Activated CD4-positive, alpha-beta T cell treated with anti-CD3 and anti-CD28 coated beads, Interleukin-2, Interleukin-4, amounts not matched to agents 100 ng/mL and 50 ng/mL, durations not matched to agents 16 hours and 8 hours (primary cell): ENCODE results near the gene PDZK1.
"Not testable (repeated sequence)": the region's sequence is repeated elsewhere in the genome, so short reads cannot be mapped to it uniquely, and the experiment has no call there.

Experiments
- DNase-seq: peaks from one replicate; pipeline ENCODE4 v3.0.0-alpha.2; 2020; ENCODE audit warnings: low spot score

The PDZK1 gene

DNA sequence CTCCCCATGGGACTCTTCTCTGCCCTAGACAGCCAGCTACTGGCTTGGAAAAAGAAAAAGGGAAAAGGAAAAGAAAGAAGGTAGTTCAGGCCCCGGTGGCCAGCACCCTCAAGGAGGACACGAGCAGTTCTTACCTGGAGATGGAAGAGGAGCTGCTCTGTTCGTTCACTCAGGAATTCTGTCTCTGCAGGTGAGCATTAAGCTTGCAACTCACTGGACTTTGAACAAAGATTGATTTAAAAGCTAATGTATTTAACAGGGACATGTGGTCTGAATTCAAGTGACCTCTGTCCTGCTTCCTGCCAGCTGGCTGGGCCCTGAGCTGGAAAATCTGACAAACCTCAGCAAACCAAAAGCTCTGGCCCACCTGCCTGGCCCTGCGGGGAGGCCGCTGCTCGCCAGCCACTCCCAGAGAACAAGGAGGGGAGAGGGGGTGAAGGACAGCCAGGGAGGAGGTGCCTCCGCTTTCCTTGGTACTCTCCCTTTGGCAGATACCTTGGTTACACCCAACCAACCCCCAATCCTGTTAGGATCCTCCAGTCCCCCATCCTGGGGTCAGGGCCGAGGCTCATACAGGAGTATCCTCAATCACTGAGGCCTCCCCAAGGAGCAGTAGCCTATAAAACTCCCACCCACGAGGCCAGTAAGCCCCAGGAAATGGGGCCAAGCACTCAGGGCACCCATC, at the start of gene PDZK1:
Gene PDZK1, minus strand, starts transcription at position 186 of the 685 bp plus-strand sequence. CDS start 19,347 bp downstream, outside the sequence.
- DNase-seq = no peak

DNA sequence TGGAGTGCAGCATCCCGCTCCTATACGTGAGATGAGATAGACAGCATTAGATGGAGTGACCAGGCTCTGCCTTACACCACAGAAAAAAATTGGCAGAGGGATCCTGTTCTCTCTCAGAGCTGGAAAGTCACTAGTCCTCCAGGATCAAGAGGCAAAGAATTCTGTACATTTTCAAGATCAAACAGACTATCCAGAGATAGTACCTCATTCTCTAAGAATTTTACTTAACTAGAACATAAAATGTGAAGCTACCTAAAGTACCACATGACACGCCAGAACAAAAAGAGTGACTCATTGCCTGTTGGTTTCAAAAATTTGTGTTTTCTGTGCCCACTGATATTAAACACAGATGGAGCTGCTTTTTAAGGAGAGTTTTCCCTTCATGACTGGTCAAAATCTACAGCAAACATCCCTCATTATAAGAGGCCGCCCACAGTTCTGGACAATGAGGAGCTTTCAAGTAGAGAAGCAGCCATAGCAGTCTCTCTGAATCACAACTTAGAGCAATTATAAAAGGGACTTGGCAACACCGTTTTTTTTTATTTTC, 44.4 kb upstream of the PDZK1 start:
- DNase-seq = no peak

DNA sequence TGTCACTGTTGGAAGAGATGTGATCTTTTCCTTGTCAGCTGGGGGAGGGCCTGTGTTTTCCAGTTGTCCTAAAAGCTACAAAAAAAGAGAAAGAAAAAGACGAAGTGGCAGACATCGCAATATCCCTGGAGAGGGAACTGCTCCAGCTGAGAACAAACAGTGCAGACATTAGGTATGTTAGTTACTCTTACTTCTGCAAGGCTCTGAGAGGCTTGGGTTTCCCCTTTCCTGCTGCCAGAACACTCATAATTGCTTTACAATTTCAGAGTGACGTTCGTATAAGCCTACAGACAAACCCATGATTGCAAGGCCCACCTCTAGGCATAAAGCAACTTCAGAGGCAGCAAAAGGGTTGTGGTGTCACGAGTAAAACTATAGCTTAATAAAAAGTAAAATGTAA, 43.3 kb upstream of the PDZK1 start:
- DNase-seq = no peak

DNA sequence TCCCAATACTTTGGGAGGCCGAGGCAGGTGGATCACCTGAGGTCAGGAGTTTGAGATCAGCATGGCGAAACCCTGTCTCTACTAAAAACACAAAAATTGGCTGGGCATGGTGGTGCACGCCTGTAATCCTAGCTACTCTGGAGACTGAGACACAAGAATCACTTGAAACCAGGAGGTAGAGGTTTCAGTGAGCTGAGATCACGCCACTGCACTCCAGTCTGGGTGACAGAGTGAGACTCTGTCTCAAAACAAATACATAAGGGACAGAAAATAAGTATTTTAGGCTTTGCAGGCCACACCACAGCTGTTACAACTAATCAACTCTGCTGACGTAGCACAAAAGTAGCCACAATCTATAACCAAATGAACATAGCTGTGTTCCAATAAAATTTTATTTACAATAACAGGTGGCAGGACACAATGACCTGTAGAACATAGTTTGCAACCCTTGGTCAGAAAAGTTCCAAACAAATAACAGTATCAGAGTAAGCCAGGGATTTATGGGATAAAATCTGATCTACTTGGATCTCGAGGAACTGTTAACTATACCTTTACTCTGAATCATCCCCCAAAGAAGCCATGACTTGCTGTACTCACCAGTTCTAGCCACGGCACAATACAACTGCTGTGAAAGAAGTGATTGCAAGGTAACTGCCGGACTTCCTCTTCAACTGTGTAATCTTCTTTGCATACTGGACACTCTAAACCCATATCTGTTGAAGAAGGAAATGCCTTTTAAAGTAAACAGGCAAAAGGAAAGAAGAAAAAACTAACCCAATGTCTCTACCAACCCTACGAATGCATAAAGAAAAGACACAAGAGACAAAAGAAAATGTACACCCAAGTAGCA, 40.5 kb upstream of the PDZK1 start:
- no peak for DNase-seq

DNA sequence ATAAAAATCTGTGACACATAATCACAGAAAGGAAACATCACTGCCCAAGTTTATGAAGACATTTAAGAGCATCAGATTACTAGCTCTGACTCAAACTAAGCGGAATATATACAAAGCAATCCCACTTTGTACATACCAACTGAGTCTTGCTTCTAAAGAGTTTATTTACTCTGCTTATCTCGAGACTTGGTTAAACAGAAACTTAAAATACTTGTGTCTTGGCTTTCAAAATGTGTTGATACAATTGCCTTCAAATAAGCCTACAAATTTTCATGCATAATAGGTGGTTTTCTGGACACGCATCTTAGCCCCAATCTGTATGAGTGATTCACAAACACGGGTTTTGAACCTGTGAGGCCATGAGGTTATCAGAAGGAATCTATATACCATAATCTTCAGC, 33.1 kb upstream of the PDZK1 start:
- no peak for DNase-seq

DNA sequence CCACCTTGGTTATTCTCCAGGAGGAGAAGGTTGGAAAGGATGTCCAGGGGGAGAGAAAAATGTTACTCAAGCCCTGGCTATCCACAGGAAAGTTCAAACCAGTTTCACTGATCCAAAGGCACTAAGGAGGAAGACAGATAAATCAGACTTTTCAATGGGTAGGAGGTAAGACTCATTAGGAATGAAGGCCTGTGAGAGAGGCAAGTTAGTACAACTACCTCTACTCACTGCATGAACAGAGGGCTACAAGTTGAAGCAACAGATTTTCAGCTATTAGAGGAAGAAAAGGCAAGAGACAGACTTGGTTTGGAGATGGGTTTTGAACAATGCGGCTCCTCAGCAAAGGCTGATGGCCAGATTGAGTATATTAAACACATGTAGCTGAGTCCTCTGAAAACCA, 29.0 kb upstream of the PDZK1 start:
- DNase-seq = no peak

DNA sequence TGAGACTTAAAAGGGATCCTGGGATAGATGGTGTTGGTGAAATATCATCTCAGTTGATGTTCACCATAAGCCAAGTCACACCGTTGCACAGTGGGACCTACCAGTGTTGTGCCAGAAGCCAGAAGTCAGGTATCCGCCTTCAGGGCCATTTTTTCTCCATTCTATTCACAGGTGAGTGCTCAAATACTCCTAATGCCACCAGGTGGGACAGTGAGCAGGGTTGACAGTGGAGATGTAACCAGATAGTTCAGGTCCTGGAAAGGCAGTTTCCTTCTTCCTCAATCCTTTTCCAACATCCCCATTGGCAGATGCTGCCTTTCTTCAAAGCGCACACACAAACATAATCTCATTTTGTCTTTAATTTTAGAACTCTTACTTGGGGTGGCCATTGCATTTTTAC, 23.7 kb upstream of the PDZK1 start:
- no peak for DNase-seq

DNA sequence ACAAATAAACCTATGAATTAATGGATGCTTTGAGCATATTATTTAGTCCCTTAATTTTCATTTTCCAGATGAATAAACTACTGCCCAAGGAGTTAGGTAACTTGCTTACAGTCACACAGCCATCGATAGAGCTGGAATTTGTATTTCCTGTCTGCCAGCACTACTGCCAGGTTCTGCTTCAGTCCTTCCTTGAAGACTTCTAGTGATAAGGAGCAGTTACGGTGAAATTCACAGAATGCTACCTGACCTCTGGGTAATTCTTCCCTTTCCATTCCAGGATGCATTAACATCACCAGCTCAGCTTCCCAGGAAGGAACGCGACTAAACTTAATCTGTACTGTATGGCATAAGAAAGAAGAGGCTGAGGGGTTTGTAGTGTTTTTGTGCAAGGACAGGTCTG, 23.3 kb upstream of the PDZK1 start:
- no peak for DNase-seq

DNA sequence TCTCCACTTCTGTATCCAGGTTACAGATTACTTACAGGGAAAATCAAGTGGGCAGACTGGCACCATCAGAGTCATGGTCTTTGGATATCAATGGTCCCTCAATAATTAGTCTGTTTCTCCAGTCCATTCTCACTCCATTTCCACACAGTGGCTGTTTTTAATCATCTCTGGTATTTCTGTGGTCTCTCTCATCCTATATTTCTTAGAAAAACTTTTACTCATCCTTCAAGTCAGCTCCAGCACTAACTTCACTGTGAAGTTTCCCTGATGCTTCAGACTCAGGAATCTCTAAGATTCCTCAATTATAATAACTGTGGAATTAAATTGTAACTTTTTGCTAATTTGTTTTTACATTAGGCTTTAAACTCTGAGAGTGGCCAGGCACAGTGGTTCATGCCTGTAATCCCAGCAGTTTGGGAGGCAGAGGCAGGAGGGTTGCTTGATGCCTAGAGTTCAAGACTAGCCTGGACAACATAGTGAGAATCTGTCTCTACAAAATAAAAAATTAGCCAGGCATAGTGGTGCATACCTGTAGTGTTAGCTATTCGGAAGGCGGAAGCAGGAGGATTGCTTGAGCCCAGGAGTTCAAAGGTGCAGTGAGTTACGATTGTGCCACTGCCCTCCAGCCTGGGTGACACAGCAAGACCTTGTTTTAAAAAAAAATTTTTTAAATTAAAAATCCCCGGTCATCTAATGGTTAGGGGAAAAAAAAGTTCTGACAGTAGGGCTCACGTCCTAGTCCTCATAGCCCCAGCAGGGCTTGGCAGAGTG, 22.7 kb upstream of the PDZK1 start:
- no peak for DNase-seq

DNA sequence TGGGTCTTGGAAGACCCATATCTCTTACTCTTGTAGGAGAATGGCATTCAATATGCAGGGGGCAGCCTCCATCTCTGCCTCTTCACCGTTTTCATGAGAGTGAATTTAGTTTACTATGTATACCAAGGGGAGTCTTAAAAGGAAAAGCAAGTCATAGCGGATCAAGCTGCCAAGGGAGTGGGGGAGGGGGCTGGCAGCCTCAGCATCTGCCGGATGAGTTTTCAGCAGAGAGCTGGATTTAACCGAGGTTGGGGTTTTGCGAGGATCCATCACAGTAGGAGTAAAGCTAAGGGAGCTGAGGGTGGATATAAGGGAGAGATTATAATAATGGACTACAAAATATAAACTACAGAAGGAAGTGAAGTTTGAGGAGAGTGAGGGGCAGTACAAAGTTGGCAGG, 22.0 kb upstream of the PDZK1 start:
- DNase-seq = no peak

DNA sequence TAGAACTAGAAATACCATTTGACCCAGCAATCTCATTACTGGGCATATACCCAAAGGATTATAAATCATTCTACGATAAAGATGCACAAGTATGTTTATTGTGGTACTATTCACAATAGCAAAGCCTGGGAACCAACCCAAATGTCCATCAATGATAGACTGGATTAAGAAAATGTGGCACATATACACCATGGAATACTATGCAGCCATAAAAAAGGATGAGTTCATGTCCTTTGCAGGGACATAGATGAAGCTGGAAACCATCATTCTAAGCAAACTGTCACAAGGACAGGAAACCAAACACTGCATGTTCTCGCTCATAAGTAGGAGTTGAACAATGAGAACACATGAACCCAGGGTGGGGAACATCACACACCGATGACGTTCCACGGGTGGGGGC, 19.0 kb upstream of the PDZK1 start:
- not testable (repeated sequence) for DNase-seq

DNA sequence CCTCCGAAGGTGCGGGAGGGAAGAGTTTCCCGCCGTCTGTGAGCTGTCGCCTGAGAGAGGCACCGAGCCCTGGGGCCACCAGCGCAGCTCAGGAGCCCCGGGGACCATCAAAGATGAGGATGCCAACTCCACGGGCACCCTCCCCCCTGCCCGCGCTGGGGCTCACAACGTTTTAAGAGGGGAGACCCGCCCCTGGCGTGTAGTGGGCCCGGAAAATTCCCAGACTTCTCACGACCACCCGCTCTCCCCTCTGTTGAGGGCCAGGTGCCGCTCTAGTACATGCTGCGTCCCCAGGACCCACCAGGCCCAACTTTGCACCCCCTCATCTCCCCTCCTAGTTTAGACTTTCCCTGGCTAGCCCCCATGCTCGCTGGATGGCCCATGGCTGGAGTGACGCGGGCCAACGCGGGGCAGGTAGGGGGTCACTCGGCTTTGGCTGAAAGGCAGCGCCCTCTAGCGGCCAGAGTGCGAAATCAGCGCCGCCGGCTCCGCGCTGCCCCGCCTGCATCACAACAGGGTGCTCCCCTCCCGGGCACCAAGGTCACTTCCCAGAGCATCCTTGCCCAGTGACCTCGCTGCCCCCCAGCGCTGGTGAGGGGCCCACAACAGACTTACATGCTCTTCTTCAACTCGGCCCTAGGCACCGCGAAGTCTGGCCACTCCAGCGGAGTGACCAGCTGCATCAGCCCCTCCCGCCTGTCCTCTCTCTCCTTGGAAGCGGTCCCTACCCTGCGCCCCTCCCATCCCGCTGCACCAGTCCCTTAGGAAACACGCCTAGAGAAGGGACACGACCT, 13.9 kb upstream of the PDZK1 start:
- DNase-seq = peak; percentile 65

DNA sequence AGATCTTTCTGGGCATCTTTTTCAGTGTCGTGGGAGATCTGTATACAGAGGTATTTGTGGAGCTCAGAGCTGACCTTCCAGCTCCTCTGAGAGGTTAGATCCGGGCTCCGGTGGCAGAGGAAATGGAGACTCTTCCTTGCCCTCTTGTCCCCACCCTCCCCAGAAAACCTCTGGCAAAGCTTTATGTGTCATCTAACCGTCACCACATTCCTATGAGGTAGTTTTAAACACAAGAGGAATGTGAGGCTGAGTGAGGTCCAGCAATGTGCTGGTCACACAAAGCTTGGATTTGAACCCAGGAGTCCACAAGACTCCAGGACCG, 13.3 kb upstream of the PDZK1 start:
- no peak for DNase-seq

DNA sequence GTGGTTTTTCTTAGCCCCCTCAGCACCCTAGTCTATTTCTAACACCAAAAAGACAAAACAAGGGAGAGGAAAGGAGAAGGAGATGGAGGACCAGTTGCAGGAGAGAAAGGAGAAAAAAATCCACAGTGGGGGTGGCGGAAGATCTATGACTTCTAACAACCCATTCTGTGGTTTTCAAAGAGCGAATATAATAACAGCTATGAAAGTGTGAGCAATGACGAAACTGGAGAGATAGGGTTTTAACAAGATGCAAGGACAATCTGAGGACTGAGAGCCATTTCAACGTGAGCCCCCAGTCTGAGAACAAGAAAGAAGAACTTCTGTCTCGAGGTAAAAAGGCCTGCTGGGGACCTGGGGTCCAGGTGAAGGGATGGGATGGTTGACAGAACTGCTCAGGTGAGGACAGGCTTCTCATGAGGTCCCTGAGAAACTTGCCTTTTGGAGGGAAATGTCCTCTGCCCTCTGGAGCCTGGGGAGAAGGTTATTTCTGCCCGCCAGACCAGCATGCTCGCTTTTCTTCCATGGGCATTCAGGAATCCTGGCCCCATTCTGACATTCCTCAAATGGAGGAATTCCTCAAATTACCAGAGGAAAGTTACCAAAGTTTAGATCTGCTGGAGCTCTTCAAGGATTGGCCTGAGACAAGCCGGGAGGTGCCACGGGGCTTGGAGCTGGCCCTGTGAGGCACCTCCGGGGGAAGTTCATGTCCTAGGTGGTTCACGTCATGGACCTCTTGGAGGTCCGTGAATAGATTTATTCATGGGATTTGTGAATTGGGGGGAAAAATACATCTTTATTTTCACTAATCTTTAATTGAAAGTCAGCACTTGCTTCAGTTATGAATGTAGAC, 12.3 kb upstream of the PDZK1 start, which contains the start of gene CD160:
Gene CD160, plus strand, starts transcription at position 270 of the 850 bp plus-strand sequence. CDS start 8,829 bp downstream, outside the sequence.
- peak; percentile 41 for DNase-seq

DNA sequence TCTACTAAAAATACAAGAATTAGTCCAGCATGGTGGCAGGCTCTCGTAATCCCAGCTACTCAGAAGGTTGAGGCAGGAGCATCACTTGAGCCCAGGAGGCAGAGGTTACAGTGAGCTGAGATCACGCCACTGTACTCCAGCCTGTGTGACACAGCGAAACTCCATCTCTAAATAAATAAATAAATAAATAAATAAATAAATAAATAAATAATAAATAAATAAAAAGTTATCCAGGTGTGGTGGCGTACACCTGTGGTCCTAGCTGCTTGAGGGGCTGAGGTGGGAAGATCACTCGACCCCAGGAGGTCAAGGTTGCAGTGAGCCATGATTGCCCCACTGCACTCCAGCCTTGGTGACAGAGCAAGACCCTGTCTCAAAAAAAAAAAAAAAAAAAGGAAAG, 11.3 kb upstream of the PDZK1 start:
- not testable (repeated sequence) for DNase-seq

DNA sequence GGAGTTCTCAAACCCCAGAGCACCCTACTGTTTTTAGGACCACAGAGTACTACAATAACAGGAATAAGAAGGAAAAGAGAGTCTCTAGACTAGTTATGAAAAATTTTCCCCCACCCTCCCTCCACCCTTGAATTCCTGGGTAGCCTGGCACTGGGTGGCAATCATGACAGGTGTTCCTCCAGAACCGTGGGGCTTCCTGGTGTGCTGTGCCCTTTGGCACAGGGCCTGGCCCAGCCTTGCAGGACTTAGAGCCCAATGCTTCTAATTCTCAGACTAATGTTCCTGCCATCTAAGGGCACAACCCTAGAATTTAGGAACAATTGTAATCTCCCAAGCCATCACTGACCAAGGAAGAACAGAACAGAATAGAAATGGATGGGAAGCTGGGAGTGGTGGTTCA, 10.7 kb upstream of the PDZK1 start:
- no peak for DNase-seq

DNA sequence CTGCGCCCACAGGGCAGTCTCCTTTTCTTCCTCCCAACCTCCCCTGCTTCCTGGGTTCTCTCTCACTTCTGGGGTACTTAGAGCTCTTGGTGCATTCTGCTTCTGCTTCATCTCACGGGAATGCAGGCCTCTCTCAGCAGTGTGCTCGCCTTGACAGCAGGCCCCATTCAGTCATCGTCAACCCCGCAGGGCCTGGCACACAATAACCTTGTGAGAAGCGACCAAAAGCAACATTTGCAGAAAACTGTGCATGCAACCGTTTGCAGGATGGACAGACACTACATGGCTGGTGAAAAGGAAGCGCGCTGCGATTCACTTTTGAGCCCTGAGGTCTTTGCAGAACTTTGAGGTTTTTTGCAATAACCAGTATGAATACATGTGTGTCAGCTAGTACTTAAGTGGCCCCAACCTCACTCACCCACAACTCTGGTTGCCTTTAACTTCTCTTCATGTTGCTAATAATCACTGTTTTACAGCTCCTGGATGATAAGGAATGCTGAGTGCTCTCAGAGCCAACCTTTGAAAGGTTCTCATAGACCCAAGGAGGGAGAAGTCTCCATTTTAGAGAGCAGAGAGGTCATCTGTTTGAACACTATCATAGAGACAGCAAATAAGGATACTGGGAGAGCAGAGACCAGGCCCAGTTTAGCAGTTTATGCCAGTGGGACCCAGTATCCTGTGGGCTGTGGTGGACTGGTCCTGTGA, 9.6 kb upstream of the PDZK1 start:
- DNase-seq = no peak

DNA sequence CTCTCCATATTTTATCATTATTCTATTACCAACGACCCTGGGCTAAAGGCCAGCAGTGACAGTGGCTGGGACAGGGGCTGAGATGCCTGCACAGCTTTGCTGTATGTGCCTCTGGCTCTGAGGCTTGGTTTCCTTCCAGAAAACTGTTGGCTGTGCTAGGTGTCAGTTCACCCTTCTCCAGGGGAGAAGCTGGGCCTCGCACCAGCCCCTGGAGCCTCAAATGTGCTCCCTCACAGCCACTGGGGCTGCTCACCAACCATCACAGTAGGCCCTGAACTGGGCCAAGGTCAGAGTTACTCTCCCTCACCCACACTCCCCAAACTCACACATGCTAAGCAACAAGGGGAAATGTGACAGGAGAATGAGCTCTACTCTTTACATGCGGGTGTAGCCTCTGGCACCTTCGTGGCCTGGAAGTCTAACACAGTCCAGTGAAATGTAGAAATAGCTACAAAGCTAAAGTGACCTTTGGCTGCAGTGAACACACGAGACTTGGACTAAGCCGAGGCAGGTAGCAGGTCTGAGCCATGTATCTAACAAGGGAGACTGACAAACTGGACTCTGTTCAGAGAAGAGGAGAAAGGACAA, 7.5 kb upstream of the PDZK1 start:
- no peak for DNase-seq

DNA sequence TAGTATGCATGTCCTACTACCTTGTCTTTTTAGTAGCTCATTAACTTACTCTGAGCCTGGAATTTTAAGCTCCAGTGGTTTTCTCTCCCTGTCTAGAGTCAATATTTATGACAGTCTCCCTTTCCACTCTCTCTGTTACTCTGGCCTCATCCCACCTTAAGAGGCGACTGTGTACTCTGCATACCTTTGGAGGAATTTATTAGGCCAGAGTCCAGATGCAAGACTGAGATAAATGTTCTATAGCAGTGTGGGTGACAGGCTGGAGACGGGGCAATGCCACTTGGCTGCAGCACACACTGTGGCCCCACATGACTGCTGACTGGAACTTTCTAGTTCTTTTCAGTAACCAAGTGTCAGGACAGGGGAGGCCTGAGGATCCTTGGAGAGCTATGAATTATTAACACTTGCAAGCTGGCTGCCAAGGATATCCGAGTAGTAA, 4.1 kb upstream of the PDZK1 start:
- no peak for DNase-seq
